ENCODE results near the gene EIF2D. TPM values are rescaled to one million over a fixed set of nuclear protein-coding genes. Genes with fewer than 3 reads are reported as not detected.

Gene EIF2D
- polyA plus RNA-seq, 3 donors, result 16.4 to 31.6 (median 16.8) TPM

DNA sequence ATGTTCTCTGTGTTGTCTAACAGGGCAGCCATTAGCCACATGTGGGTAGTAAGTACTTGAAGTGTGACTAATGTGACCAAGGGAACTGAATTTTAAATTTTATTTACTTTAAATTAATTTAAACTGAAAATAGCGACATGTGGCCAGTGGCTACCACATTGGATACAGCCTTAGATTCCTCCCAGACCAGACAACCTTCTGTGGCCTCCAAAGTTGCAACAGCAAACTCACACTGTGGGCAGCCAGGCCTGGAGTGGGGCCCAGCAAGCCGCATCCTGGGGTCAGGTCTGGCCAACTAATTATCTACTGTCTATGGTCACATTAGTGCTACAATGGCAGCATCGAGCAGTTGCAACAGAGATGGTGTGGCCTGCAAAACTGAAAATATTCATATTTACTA is 11.7 kb downstream of the EIF2D start:
- TF ChIP-seq, protein P1, sequence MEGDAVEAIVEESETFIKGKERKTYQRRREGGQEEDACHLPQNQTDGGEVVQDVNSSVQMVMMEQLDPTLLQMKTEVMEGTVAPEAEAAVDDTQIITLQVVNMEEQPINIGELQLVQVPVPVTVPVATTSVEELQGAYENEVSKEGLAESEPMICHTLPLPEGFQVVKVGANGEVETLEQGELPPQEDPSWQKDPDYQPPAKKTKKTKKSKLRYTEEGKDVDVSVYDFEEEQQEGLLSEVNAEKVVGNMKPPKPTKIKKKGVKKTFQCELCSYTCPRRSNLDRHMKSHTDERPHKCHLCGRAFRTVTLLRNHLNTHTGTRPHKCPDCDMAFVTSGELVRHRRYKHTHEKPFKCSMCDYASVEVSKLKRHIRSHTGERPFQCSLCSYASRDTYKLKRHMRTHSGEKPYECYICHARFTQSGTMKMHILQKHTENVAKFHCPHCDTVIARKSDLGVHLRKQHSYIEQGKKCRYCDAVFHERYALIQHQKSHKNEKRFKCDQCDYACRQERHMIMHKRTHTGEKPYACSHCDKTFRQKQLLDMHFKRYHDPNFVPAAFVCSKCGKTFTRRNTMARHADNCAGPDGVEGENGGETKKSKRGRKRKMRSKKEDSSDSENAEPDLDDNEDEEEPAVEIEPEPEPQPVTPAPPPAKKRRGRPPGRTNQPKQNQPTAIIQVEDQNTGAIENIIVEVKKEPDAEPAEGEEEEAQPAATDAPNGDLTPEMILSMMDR (IDR thresholded peaks at IDR 0.05), result no peak
- Histone ChIP-seq H3K36me3 (replicated peaks in 1 of 2; ENCODE audit: control insufficient read depth in 1 of 2, insufficient read depth in 2 of 2, low read length in 2 of 2) (peaks cover 76 to 95% of the 10 kb centered on the region in 2 donors), H3K4me1 (ENCODE audit: control insufficient read depth in 1 of 2, insufficient read depth in 2 of 2, low read length in 2 of 2) (no peaks in the 10 kb centered on the region), H3K79me2 (ENCODE audit: insufficient read depth, low read length) (no peaks in the 10 kb centered on the region), H2AFZ (ENCODE audit: insufficient read depth, low read depth, low read length, poor library complexity, severe bottlenecking) (no peak overlapping the region), H3K9me3 (replicated peaks in 1 of 2; ENCODE audit: control insufficient read depth in 1 of 2, insufficient read depth in 1 of 2, low read length in 2 of 2) (no peaks in the 10 kb centered on the region), H3K27me3 (ENCODE audit: control insufficient read depth in 2 of 2, insufficient read depth in 2 of 2, low read length in 2 of 2) (no peaks in the 10 kb centered on the region), H3K4me3 (replicated peaks in 1 of 3; ENCODE audit: low read depth in 2 of 3, low read length in 3 of 3) (no peak overlapping the region), H3K4me2 (replicated peaks; ENCODE audit: extremely low read depth, low read length, poor library complexity, severe bottlenecking) (no peak overlapping the region), H3K9ac (ENCODE audit: insufficient read depth, low read length, poor library complexity, severe bottlenecking) (no peak overlapping the region), H4K20me1 (ENCODE audit: insufficient read depth, low read length) (no peaks in the 10 kb centered on the region), H3K27ac (ENCODE audit: low read depth in 1 of 2, low read length in 2 of 2) (no peak overlapping the region)
- Mint-ChIP-seq H3K36me3 (peaks cover 77 to 84% of the 10 kb centered on the region in 2 donors), H3K27ac (no peak overlapping the region), H3K4me3 (no peak overlapping the region), H3K4me1 (no peaks in the 10 kb centered on the region), H3K9me3 (no peaks in the 10 kb centered on the region), H3K27me3 (ENCODE audit: low read depth in 3 of 3) (no peaks in the 10 kb centered on the region)
- DNase-seq, result no peak
- intact Hi-C loops (cut with micrococcal nuclease), result no loop called here
- 93% methylated on average over 2 of the region's 3 CpGs for WGBS (ENCODE audit: insufficient coverage)

DNA sequence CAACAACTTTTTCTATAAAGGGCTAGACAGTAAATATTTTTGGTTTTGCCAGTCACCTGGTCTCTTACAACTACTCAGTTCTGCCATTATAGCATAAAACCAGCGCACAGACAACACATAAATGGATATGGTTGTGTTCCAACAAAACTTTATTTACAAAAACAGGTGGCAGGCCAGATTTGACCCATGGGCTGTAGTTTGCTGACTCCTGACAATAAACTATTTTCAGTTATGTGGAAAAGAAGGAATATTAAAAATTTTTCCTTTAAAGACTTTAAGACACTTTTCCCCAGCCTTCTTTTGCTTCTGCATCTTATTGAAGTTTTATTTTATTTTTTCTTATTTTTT is 16.0 kb downstream of the EIF2D start:
- Mint-ChIP-seq H3K27ac (no peak overlapping the region), H3K27me3 (ENCODE audit: low read depth in 3 of 3) (no peaks in the 10 kb centered on the region), H3K36me3 (peaks cover 74 to 80% of the 10 kb centered on the region in 2 donors), H3K9me3 (no peaks in the 10 kb centered on the region), H3K4me3 (no peak overlapping the region), H3K4me1 (no peaks in the 10 kb centered on the region)
- TF ChIP-seq, protein P1 (IDR thresholded peaks at IDR 0.05), result no peak
- peaks cover 10% of the 10 kb centered on the region for H4K20me1 ChIP-seq (ENCODE audit: insufficient read depth, low read length)
- no peak overlapping the region for H3K27ac ChIP-seq (ENCODE audit: low read depth in 1 of 2, low read length in 2 of 2)
- no CpG with 5 or more reads among the region's 1 CpG for WGBS (ENCODE audit: insufficient coverage)
- H2AFZ ChIP-seq (ENCODE audit: insufficient read depth, low read depth, low read length, poor library complexity, severe bottlenecking), result no peak overlapping the region
- no peaks in the 10 kb centered on the region for H3K27me3 ChIP-seq (ENCODE audit: control insufficient read depth in 2 of 2, insufficient read depth in 2 of 2, low read length in 2 of 2)
- H3K4me2 ChIP-seq (replicated peaks; ENCODE audit: extremely low read depth, low read length, poor library complexity, severe bottlenecking), result no peak overlapping the region
- no peak overlapping the region for H3K9ac ChIP-seq (ENCODE audit: insufficient read depth, low read length, poor library complexity, severe bottlenecking)
- no peaks in the 10 kb centered on the region for H3K4me1 ChIP-seq (ENCODE audit: control insufficient read depth in 1 of 2, insufficient read depth in 2 of 2, low read length in 2 of 2)
- intact Hi-C loops (cut with micrococcal nuclease), result no loop called here
- H3K4me3 ChIP-seq (replicated peaks in 1 of 3; ENCODE audit: low read depth in 2 of 3, low read length in 3 of 3), result no peak overlapping the region
- no peak for DNase-seq
- H3K9me3 ChIP-seq (replicated peaks in 1 of 2; ENCODE audit: control insufficient read depth in 1 of 2, insufficient read depth in 1 of 2, low read length in 2 of 2), result no peaks in the 10 kb centered on the region
- peaks cover 68 to 94% of the 10 kb centered on the region in 2 donors for H3K36me3 ChIP-seq (replicated peaks in 1 of 2; ENCODE audit: control insufficient read depth in 1 of 2, insufficient read depth in 2 of 2, low read length in 2 of 2)
- no peaks in the 10 kb centered on the region for H3K79me2 ChIP-seq (ENCODE audit: insufficient read depth, low read length)
